GM21786 (cell line): Measurements from ENCODE around the gene IL4.

Experiments used
- ATAC-seq: cut with Tn5 transposase; IDR thresholded peaks from one replicate; pipeline ENCODE4 v1.9.1; 2021; ENCODE audit not compliant: unreplicated experiment

IL4 gene

GRCh38 chr5:132669966-132670882 is 3.6 kb upstream of the IL4 start:
- no peak for ATAC-seq

- ATAC-seq: no peak
Observed at GRCh38 chr5:132671000-132671399, 2.8 kb upstream of the IL4 start.

GRCh38 chr5:132673488-132673887 is 301 bp upstream of the IL4 start:
- ATAC-seq: no peak

GRCh38 chr5:132674671-132675506 is 1.1 kb downstream of the IL4 start:
- ATAC-seq: peak; percentile 83

DNA sequence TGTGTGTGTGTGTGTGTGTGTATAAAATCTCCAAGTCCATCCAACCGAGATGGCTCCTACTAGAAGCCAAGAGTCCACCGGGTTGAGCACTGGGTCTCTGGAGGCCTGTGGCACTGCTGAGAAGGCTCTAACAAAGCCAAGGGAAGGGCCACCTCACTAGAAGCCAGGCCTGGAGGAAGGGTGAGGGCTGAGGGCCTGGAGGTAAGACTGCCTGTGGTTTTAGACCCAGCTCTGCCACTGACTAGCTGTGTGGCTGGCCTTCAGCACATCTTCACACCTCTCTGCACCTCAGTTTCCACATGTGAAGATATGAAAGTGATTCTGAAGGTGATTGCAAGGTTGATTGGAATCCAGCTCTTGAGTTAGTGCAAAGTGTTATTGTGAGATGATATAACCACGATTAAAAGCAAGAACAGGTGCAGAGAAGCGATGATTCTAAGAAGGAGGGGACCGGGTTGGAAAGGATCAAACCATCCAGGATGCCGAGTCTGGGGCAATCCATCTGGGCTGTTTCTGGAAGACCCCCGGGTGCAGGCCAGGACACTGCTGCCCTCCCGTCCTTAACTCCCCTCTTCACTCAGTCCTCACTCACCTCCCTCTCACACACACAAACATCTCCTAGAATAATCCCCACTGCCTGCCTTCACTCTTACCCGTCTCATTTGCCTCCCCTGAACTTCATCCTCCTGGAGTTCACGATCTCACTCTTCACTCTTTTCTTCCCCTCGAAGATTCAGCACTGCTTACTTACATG is 2.3 kb downstream of the IL4 start:
- ATAC-seq: no peak

DNA sequence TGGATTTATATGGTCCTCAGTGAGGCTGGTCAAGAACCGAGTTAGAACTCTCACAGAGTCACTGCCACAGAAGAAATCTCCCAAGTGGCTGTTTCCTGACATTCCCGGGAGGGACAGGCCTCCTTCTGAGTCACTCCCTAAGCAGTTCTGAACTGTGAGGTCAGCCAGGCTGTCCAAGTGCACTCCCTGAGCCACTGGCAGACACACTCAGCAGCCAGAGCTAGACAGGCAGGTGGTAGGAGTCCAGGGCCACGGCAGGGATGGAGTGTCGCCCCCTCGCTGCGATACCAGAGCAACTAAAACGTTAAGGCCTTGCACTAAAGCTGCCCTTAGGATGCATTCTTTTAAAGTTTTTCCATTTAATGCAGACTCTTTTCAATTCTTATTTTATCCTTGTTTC is 3.4 kb downstream of the IL4 start:
- no peak for ATAC-seq

- ATAC-seq: no peak
Observed at GRCh38 chr5:132677682-132678400, 4.1 kb downstream of the IL4 start.

DNA sequence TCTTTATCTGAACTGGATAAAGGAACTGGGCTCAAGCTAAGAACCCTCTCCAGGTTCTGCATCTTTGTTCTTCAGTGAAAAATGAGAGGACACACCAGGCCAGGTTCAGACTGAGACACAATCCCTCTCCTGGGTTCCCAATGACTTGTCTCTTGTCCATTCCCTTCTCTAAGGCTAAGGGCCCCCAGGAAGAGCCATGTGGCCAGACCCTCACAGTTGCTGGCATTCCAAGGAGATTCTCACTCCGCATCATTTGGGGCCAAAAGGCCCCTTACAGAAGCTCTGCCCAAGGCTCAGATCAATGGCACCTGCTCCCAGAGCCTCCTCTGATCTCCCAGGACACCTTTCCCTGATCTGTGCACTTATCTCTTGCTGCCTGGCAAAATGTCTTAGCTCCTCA is 4.9 kb downstream of the IL4 start:
- no peak for ATAC-seq

GRCh38 chr5:132679166-132679565 is 5.4 kb downstream of the IL4 start:
- ATAC-seq: no peak

DNA sequence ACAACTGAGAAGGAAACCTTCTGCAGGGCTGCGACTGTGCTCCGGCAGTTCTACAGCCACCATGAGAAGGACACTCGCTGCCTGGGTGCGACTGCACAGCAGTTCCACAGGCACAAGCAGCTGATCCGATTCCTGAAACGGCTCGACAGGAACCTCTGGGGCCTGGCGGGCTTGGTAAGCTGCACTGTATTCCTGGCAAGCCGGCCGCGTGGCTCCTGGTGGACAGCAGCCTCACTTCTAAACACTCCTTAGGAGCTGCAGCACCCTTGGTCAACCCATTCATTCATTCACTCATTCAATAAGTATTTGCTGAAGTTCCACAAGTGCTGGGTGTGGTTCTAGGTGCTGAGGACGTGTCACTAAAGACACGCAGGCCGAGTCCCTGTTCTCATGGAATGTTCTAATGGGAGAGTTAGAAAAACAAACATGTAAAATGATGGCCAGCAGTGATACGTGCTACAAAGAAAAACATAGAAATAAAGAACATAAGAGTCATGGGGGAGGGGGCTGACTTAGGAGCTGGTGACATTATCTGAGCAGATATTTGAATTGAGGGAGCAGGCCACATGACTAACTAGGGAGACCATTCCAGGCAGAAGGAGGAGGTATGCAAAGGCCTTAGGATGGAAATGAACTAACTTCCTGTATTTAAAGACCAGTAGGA is 6.1 kb downstream of the IL4 start:
- ATAC-seq: no peak

- ATAC-seq: no peak
Observed at GRCh38 chr5:132680780-132681475, 7.1 kb downstream of the IL4 start.

- ATAC-seq: no peak
Observed at GRCh38 chr5:132681476-132681831, 7.7 kb downstream of the IL4 start.

- no peak for ATAC-seq
Observed at GRCh38 chr5:132681983-132682382, 8.2 kb downstream of the IL4 start.

GRCh38 chr5:132684491-132684890 is 10.7 kb downstream of the IL4 start:
- ATAC-seq: no peak

- ATAC-seq: no peak
Observed at GRCh38 chr5:132684922-132685720, 11.3 kb downstream of the IL4 start.

DNA sequence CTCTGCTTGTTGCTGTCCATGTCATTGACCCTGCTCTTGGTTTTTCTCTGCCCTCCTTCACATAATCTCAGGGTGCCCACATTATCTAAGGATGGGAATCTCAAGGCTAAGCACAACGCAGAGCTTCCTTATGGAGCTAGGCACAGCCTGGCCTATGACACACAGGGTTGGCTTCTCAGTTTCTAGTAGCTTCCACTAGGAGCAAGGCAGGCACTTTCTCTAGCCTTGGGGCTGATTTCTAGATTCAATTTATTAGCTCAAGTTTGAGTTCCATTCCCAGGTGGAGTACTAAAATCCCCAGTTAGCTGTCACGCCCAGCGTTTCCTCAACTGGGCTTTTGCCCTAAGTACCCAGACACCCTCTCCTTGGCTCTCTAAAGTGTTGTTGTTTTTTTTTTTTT is 12.4 kb downstream of the IL4 start:
- ATAC-seq: no peak

DNA sequence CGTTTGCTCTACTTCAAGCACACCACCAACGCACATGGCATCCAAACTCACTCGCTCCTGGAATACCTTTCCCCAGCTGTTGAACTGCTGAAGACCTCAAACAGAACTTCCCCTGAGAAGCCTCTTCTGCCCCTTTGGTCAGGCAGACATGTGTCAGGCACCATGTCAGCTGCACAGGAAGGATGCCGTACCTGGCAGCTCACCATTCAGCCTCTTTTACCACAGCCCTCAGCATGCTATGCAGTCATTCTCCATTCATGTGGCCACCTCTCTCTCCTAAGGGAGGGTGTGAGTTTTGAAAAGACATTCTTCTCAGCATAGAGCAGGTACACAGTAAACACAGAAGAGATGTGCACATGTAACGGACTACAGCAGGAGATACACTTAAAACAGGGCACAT is 14.2 kb downstream of the IL4 start:
- no peak for ATAC-seq

DNA sequence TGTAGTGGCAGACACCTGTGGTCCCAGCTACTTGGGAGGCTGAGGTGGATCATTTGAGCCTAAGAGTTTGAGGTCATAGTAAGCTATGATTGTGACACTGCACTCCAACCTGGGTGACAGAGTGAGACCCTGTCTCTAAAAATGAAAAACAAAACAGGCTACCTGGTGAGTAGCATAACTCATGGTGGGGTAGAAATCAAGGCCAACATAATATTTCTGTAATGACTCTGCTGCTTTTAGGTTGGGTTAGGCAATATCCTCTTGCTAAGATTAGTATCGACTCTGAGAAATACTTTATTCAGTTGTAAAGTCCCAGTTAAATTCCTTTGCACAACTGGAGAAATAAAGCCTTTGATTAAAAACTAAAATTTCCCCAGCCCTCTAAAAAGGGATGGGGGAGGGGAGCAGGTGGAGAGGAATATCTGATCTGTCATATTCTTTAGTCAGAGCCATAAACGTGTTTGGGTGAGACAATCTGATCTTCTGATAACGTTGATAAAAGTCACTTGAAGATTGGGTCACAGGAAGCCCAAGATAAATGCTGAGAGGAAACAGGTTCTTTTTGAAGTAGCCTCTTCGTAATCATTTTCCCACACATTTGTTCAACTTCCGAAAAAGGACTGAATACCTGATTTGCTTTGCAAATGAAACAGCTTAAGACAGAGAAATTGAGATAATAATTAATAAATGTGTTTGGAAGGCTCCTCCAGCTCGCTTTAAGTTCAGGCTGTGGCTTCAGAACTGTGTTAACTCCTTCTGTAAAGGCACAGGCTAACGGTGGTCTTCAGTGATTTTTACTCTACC is 14.9 kb downstream of the IL4 start:
- ATAC-seq: peak; percentile 35
